Effector CD8-positive, alpha-beta T cell (primary cell): ENCODE results near the gene MYL11.

Experiments
- DNase-seq: peaks from one replicate; lab custom pipeline; 2025; lab: John Stamatoyannopoulos, UW

MYL11 gene

DNA sequence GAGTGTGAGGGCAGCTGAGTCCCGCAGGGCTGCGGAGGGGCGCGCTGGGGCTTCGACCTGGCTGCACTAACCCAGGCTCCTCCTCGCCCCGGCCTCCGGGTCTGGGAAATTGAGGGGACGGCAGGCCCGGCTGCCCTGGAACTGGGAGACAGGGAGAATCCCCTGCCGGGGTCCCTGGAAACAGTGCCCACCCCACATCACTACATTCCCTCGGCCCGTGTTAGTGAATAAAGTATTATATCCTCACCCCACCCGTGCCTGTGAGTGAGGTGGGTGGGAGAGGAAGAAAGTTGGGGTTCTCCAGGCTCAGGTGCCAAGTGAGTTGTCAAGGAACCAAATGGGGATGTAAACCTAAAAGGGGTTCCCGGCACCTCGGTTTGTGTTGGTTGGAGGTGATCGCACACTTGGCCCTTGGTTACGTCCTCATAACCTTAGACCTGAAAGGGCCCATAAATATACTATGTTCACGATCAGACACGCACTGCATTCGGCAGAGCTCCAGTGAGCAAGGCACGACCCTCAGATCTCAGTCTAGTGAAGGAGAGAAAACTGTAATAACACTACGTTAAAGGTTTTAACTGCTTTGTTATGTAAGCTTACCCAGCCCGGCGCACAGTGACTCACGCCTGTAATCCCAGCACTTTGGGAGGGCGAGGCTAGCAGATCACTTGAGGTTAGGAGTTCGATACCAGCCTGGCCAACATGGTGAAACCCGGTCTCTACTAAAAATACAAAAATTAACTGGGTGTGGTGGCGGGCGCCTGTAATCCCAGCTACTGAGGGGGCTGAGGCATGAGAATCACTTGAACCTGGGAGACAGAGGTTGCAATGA, 44.0 kb downstream of the MYL11 start:
- no peak for DNase-seq

DNA sequence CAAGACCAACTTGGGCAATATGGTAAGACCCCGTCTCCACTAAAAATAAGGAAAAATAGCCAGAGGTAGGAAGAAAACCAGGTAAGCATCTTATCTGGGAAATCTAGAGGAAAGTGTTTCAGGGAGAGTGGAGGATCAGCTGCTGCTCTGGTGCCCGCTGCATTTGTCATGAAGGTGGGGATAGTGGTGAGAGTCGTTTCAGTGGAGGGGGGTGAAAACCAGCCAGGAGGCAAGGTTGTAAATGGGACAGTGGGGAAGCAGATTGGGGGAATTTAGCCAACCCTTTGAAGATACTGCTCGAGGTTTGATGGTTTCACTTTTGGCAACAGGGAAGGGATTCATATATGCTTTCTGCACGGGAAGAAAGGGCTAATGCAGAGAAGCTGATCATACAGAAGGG, 46.4 kb downstream of the MYL11 start:
- no peak for DNase-seq
